Stimulated activated CD4-positive, alpha-beta T cell treated with anti-CD3 and anti-CD28 coated beads, TNF-alpha, amount 100 ng/mL, for 24 hours (primary cell): ENCODE results near the gene HHAT.

Experiments
- DNase-seq, 3 experiments: peaks; one replicate each; pipeline ENCODE4 v3.0.0-alpha.2; 2020; ENCODE audit warnings: low read depth in 3 of 3

HHAT gene

GRCh38 chr1:210541680-210542358, 213.1 kb downstream of the HHAT start:
- DNase-seq: no peak

- no peak for DNase-seq
Observed at GRCh38 chr1:210551899-210552298, 223.2 kb downstream of the HHAT start.

- DNase-seq: no peak
Observed at GRCh38 chr1:210553711-210554110, 225.0 kb downstream of the HHAT start.

- no peak for DNase-seq
Observed at GRCh38 chr1:210554382-210554781, 225.7 kb downstream of the HHAT start.

- no peak for DNase-seq
Observed at GRCh38 chr1:210556475-210556874, 227.8 kb downstream of the HHAT start.

- no peak for DNase-seq
Observed at GRCh38 chr1:210557426-210558077, 228.8 kb downstream of the HHAT start.

GRCh38 chr1:210558302-210558701, 229.6 kb downstream of the HHAT start:
- no peak for DNase-seq

GRCh38 chr1:210565306-210565705, 236.6 kb downstream of the HHAT start:
- DNase-seq: no peak

- no peak for DNase-seq
Observed at GRCh38 chr1:210568631-210569030, 239.9 kb downstream of the HHAT start.

GRCh38 chr1:210570116-210570515, 241.4 kb downstream of the HHAT start:
- DNase-seq: no peak

- no peak for DNase-seq
Observed at GRCh38 chr1:210571356-210572284, 242.9 kb downstream of the HHAT start.

GRCh38 chr1:210573141-210573540, 244.4 kb downstream of the HHAT start:
- DNase-seq: no peak

GRCh38 chr1:210582205-210582970, 253.7 kb downstream of the HHAT start:
- DNase-seq: no peak

GRCh38 chr1:210584439-210585113, 255.9 kb downstream of the HHAT start:
- DNase-seq: peak; percentile 44 to 72 (median 55)

- no peak for DNase-seq
Observed at GRCh38 chr1:210586771-210587170, 258.1 kb downstream of the HHAT start.

- DNase-seq: no peak
Observed at GRCh38 chr1:210587566-210587965, 258.9 kb downstream of the HHAT start.

- no peak for DNase-seq
Observed at GRCh38 chr1:210588357-210588756, 259.7 kb downstream of the HHAT start.

- DNase-seq: no peak
Observed at GRCh38 chr1:210588946-210589345, 260.2 kb downstream of the HHAT start.

GRCh38 chr1:210591214-210591613, 262.5 kb downstream of the HHAT start:
- DNase-seq: no peak

GRCh38 chr1:210594605-210595004, 265.9 kb downstream of the HHAT start:
- DNase-seq: no peak

GRCh38 chr1:210596641-210597040, 267.9 kb downstream of the HHAT start:
- no peak for DNase-seq
